ENCODE data around the gene CLMN. TPM values are rescaled to one million over a fixed set of nuclear protein-coding genes. Genes with fewer than 3 reads are reported as not detected.

CLMN gene
- total RNA-seq, 3 donors from 2014 or later (not counting 1 experiment from before 2014, with no cell fraction given) = 0.80 to 2.0 (median 1.8) TPM

GRCh38 chr14:95355422-95355821 is 35.7 kb upstream of the CLMN start:
- intact Hi-C loops (cut with micrococcal nuclease) = no loop called here
- no peak overlapping the region for H3K4me3 Mint-ChIP-seq
- WGBS (ENCODE audit: insufficient coverage) = 83% methylated on average over 2 of the region's 3 CpGs

GRCh38 chr14:95354834-95355233 is 35.1 kb upstream of the CLMN start:
- Mint-ChIP-seq H3K36me3 (no peaks in the 10 kb centered on the region), H3K27me3 (ENCODE audit: low read depth in 2 of 2) (peaks cover 9 to 21% of the 10 kb centered on the region in 2 donors), H3K27ac (no peak overlapping the region), H3K4me1 (no peaks in the 10 kb centered on the region), H3K4me3 (no peak overlapping the region), H3K9me3 (peaks cover 3 to 5% of the 10 kb centered on the region in 2 donors)
- H3K9me3 ChIP-seq (ENCODE audit: control insufficient read depth, insufficient read depth, low read length) = no peaks in the 10 kb centered on the region
- H3K27me3 ChIP-seq (ENCODE audit: control insufficient read depth, insufficient read depth, low read length) = no peaks in the 10 kb centered on the region
- H3K4me1 ChIP-seq (ENCODE audit: control insufficient read depth, insufficient read depth, low read length) = no peaks in the 10 kb centered on the region
- no peak overlapping the region for H3K27ac ChIP-seq (ENCODE audit: low read length)
- H3K36me3 ChIP-seq (ENCODE audit: control insufficient read depth, insufficient read depth, low read length) = no peaks in the 10 kb centered on the region
- H3K4me3 ChIP-seq (ENCODE audit: low read length) = no peak overlapping the region
- ATAC-seq (no peak), DNase-seq (no peak)
- intact Hi-C loops (cut with micrococcal nuclease) = no loop called here
- TF ChIP-seq CTCF (IDR thresholded peaks at IDR 0.05) = no peak

More at GRCh38 chr14:95355422-95355821, 35.7 kb upstream of the CLMN start:
- Histone ChIP-seq H3K4me3 (ENCODE audit: low read length) (no peak overlapping the region), H3K9me3 (ENCODE audit: control insufficient read depth, insufficient read depth, low read length) (no peaks in the 10 kb centered on the region), H3K36me3 (ENCODE audit: control insufficient read depth, insufficient read depth, low read length) (no peaks in the 10 kb centered on the region), H3K4me1 (ENCODE audit: control insufficient read depth, insufficient read depth, low read length) (no peaks in the 10 kb centered on the region), H3K27me3 (ENCODE audit: control insufficient read depth, insufficient read depth, low read length) (no peaks in the 10 kb centered on the region), H3K27ac (ENCODE audit: low read length) (no peak overlapping the region)
- H3K4me1 Mint-ChIP-seq = no peaks in the 10 kb centered on the region
- peaks cover 5 to 21% of the 10 kb centered on the region in 2 donors for H3K27me3 Mint-ChIP-seq (ENCODE audit: low read depth in 2 of 2)
- H3K9me3 Mint-ChIP-seq = peaks cover 3 to 5% of the 10 kb centered on the region in 2 donors
- H3K27ac Mint-ChIP-seq = no peak overlapping the region
- no peak for DNase-seq
- no peak for ATAC-seq
- no peak for TF ChIP-seq CTCF (IDR thresholded peaks at IDR 0.05)
- H3K36me3 Mint-ChIP-seq = no peaks in the 10 kb centered on the region

- no peaks in the 10 kb centered on the region for H3K36me3 Mint-ChIP-seq
- H3K27ac ChIP-seq (ENCODE audit: low read length) = no peak overlapping the region
- no peak overlapping the region for H3K4me3 Mint-ChIP-seq
- H3K4me1 Mint-ChIP-seq = no peaks in the 10 kb centered on the region
- H3K27me3 ChIP-seq (ENCODE audit: control insufficient read depth, insufficient read depth, low read length) = no peaks in the 10 kb centered on the region
- peaks cover 3 to 5% of the 10 kb centered on the region in 2 donors for H3K9me3 Mint-ChIP-seq
- H3K4me3 ChIP-seq (ENCODE audit: low read length) = no peak overlapping the region
- no peaks in the 10 kb centered on the region for H3K36me3 ChIP-seq (ENCODE audit: control insufficient read depth, insufficient read depth, low read length)
- DNase-seq = no peak
- no peak overlapping the region for H3K27ac Mint-ChIP-seq
- H3K9me3 ChIP-seq (ENCODE audit: control insufficient read depth, insufficient read depth, low read length) = no peaks in the 10 kb centered on the region
- 73% methylated on average over 6 of the region's 9 CpGs for WGBS (ENCODE audit: insufficient coverage)
- peaks cover 9 to 21% of the 10 kb centered on the region in 2 donors for H3K27me3 Mint-ChIP-seq (ENCODE audit: low read depth in 2 of 2)
- intact Hi-C loops (cut with micrococcal nuclease) = no loop called here
- no peak for ATAC-seq
- no peaks in the 10 kb centered on the region for H3K4me1 ChIP-seq (ENCODE audit: control insufficient read depth, insufficient read depth, low read length)
- no peak for TF ChIP-seq CTCF (IDR thresholded peaks at IDR 0.05)
These were observed 34.0 kb upstream of the CLMN start for GRCh38 chr14:95353664-95354063.

- no peak overlapping the region for H3K27ac ChIP-seq (ENCODE audit: low read length)
- H3K4me1 ChIP-seq (ENCODE audit: control insufficient read depth, insufficient read depth, low read length) = no peaks in the 10 kb centered on the region
- intact Hi-C loops (cut with micrococcal nuclease) = no loop called here
- Mint-ChIP-seq H3K27me3 (ENCODE audit: low read depth in 2 of 2) (peaks cover 9 to 15% of the 10 kb centered on the region in 2 donors), H3K27ac (no peak overlapping the region), H3K4me3 (no peak overlapping the region), H3K4me1 (no peaks in the 10 kb centered on the region), H3K9me3 (peaks cover 3 to 5% of the 10 kb centered on the region in 2 donors), H3K36me3 (no peaks in the 10 kb centered on the region)
- WGBS (ENCODE audit: insufficient coverage) = no CpG with 5 or more reads among the region's 1 CpG
- no peak for DNase-seq
- no peak overlapping the region for H3K4me3 ChIP-seq (ENCODE audit: low read length)
- no peaks in the 10 kb centered on the region for H3K9me3 ChIP-seq (ENCODE audit: control insufficient read depth, insufficient read depth, low read length)
- TF ChIP-seq CTCF (IDR thresholded peaks at IDR 0.05) = no peak
- H3K36me3 ChIP-seq (ENCODE audit: control insufficient read depth, insufficient read depth, low read length) = no peaks in the 10 kb centered on the region
- no peaks in the 10 kb centered on the region for H3K27me3 ChIP-seq (ENCODE audit: control insufficient read depth, insufficient read depth, low read length)
- ATAC-seq = no peak
These were observed 33.3 kb upstream of the CLMN start for GRCh38 chr14:95353007-95353406.

Data from natural killer cell (primary cell).